Measurements from ENCODE around the gene TMEM242. TPM values are rescaled to one million over a fixed set of nuclear protein-coding genes. Genes with fewer than 3 reads are reported as not detected.
A peak's percentile ranks its signal among the peaks of the same experiment; 100 is the strongest.

TMEM242 gene
- total RNA-seq, 4 donors from 2014 or later = 3.5 to 13.6 (median 5.2) TPM

DNA sequence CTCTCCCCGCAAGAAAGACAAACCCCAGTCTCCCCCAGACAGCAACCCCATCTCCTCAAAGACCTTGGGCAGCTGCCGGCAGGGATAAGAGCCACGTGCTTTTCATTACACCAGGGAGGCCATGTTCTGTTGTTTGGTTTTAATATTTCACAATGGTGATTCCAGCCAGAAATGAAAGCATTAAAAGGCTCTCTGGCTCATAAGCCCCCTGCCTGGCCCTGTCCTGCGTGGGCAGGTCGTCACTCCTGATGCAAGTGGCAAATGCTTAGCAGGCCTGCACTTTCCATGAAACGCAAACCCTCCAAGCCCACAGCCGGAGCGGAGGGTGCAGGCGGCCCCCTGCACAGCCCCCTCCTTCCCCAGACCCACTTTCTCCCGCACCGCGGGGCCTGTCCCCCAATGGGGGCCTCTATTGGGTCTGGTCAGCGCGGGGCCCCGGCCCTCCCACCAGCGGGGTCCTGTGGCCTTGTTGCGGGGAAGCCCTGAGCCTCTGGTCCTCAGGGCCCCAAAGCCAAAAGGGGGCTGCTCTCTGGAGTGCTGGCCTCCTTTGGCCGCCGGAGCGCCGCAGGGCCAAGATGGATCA is 77.2 kb downstream of the TMEM242 start:
- ATAC-seq (ENCODE audit: low FRiP score) (no peak), DNase-seq (ENCODE audit: low spot score) (no peak)
- TF ChIP-seq, protein P1, sequence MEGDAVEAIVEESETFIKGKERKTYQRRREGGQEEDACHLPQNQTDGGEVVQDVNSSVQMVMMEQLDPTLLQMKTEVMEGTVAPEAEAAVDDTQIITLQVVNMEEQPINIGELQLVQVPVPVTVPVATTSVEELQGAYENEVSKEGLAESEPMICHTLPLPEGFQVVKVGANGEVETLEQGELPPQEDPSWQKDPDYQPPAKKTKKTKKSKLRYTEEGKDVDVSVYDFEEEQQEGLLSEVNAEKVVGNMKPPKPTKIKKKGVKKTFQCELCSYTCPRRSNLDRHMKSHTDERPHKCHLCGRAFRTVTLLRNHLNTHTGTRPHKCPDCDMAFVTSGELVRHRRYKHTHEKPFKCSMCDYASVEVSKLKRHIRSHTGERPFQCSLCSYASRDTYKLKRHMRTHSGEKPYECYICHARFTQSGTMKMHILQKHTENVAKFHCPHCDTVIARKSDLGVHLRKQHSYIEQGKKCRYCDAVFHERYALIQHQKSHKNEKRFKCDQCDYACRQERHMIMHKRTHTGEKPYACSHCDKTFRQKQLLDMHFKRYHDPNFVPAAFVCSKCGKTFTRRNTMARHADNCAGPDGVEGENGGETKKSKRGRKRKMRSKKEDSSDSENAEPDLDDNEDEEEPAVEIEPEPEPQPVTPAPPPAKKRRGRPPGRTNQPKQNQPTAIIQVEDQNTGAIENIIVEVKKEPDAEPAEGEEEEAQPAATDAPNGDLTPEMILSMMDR (IDR thresholded peaks at IDR 0.05) = no peak

DNA sequence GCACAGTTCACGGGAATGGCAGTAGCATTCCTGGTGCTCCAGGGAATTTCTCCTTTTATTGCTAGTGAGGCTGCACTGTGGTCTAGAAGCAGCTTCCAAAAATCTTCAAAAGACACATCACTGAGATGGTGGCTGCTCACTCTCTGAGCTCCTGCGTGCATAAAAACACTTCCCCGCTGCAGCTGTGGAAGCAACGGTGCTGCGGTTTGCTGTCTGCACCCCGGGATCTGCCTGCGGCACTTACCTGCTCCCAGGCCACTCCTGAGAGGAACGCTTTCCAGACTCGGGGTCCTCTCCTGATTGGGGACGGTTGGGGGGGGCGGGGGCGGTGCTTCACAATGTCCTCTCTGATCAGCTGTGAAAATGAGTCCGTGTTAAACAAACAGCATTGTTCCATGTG is 77.9 kb downstream of the TMEM242 start:
- TF ChIP-seq, protein P1 (IDR thresholded peaks at IDR 0.05) = no peak
- no peak for ATAC-seq (ENCODE audit: low FRiP score)
- no peak for DNase-seq (ENCODE audit: low spot score)

DNA sequence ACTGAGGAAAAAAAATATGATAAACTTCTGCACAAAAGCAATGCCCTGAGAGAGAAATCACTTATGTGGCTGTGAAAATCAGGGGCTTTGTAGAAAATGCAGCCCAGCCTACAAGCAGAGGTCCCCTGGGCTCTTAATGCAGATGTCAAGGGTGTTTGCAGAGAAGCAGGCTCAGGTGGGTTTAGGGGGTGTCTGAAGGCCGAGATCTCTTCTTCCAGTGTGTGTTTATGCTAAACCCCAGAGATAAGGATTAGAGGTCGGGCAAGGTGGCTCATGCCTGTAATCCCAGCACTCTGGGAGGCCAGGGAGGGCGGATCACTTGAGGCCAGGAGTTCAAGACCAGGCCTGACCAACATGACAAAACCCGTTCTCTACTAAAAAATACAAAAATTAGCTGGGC is 78.5 kb downstream of the TMEM242 start:
- TF ChIP-seq, protein P1 (IDR thresholded peaks at IDR 0.05) = no peak
- no peak for ATAC-seq (ENCODE audit: low FRiP score)
- no peak for DNase-seq (ENCODE audit: low spot score)

DNA sequence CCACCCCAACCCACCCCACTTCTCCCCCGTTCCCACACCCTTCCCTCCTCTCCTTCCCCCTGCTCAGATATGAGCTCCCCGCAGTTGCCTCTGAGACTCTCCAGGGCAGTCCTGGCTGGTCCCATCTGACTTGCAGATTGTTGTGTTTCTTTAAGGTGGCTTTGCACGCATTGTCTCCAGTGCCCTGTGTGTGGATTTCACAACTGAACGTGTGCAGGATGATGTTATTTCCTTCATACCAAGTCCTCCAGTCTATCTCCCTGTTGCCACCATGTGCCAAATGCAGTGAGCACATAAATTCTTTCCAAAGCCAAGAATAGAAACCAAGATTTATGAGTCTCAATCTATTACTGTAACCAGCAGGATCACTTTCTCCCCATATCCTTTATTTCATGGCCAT is 79.1 kb downstream of the TMEM242 start:
- TF ChIP-seq, protein P1 (IDR thresholded peaks at IDR 0.05) = no peak
- no peak for DNase-seq (ENCODE audit: low spot score)
- peak; percentile 20 for ATAC-seq (ENCODE audit: low FRiP score)

DNA sequence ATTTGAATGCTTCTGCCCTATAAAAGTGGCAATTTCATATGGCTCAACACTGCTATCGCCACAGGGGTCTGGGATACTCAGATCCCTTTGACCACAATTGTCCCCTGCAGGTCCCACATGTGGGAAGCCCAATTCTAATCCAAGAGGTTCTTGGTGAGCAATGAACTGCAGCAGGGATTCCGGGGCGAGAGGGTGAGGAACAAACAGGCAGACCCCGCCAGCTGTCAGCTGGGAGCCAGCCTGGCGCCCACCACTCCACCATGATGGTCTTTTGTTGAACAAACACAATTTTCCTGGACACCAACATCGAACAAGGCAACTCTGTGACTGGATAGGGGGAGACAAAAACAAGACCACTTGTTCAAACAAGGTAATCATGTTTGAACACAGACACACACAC is 80.5 kb downstream of the TMEM242 start:
- DNase-seq (ENCODE audit: low spot score) = no peak
- ATAC-seq (ENCODE audit: low FRiP score) = no peak
- TF ChIP-seq, protein P1 (IDR thresholded peaks at IDR 0.05) = no peak

DNA sequence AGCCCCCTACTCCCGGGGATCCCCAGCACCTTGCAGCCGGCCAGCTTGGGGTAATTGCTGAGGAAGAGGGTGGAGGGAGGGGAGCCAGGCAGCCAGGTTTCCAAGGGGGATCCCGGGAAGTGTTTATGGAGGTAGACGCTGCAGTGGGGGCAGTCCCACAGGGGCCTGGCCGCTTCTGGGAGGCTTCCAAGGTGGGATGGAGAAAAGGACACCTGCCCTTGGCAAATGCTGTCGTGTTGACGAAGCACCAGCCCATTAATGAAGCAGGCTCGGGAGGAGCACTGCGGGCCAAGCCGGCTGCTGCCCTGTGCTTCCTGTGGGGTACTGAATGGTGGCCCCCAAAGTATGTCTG is 82.4 kb downstream of the TMEM242 start:
- ATAC-seq (ENCODE audit: low FRiP score) (no peak), DNase-seq (ENCODE audit: low spot score) (no peak)

More for the DNA sequence above, 82.4 kb downstream of the TMEM242 start:
- TF ChIP-seq, protein P1 (IDR thresholded peaks at IDR 0.05) = no peak

All from omental fat pad (tissue), 4 donors.